ENCODE data around the gene ORM1.

GRCh38 chr9:114347675-114348074 lies 24.8 kb downstream of the ORM1 start:
- TF ChIP-seq CTCF (IDR thresholded peaks at IDR 0.05) (no peak), POLR2A (IDR thresholded peaks at IDR 0.05) (no peak)

Measured in right lobe of liver (tissue), 4 donors.